Mesenchymal stem cell (in vitro differentiated cells and primary cell): ENCODE measurements around the gene ENPP1.

Experiments used
- DNase-seq: peaks from one replicate; pipeline ENCODE4 v3.0.0-alpha.2; 2013
- H2AFZ ChIP-seq: one replicate; pipeline ENCODE4 v1.6.1; 2013; ENCODE audit warnings: low read depth, mild to moderate bottlenecking, control low read depth, inconsistent platforms, low read length, moderate library complexity
- H2AK5ac ChIP-seq: 2 replicates; pipeline ENCODE4 v1.6.1; 2013; ENCODE audit warnings: low read length, moderate library complexity, mild to moderate bottlenecking, inconsistent platforms; ENCODE audit not compliant: severe bottlenecking
- H2BK120ac ChIP-seq: one replicate; pipeline ENCODE4 v1.6.1; 2013; ENCODE audit warnings: low read depth, mild to moderate bottlenecking, inconsistent platforms, low read length, moderate library complexity
- H2BK12ac ChIP-seq, 2 experiments: one replicate each; pipeline ENCODE4 v1.6.1; 2013; ENCODE audit warnings: inconsistent platforms in 2 of 2, low read length in 2 of 2, mild to moderate bottlenecking in 2 of 2, moderate library complexity in 2 of 2, control low read depth in 1 of 2
- H2BK15ac ChIP-seq: one replicate; pipeline ENCODE4 v1.6.1; 2013; ENCODE audit warnings: mild to moderate bottlenecking, low read depth, inconsistent platforms; ENCODE audit not compliant: poor library complexity, severe bottlenecking
- H2BK5ac ChIP-seq: 2 replicates; pipeline ENCODE4 v1.6.1; 2013; ENCODE audit warnings: low read depth, mild to moderate bottlenecking, low read length, control low read depth, inconsistent platforms; ENCODE audit not compliant: poor library complexity, severe bottlenecking
- H3K14ac ChIP-seq, 2 experiments: one replicate each; pipeline ENCODE4 v1.6.1; 2013; ENCODE audit warnings: inconsistent platforms in 2 of 2, low read length in 2 of 2, control low read depth in 1 of 2, mild to moderate bottlenecking in 1 of 2, moderate library complexity in 1 of 2
- H3K18ac ChIP-seq, 2 experiments: one replicate each; pipeline ENCODE4 v1.6.1; 2013; ENCODE audit warnings: inconsistent platforms in 2 of 2, low read length in 2 of 2, control low read depth in 1 of 2, low read depth in 1 of 2, mild to moderate bottlenecking in 1 of 2
- H3K23ac ChIP-seq, 2 experiments: one replicate each; pipeline ENCODE4 v1.6.1; 2013; ENCODE audit warnings: inconsistent platforms in 2 of 2, low read length in 2 of 2, mild to moderate bottlenecking in 2 of 2, moderate library complexity in 2 of 2, control low read depth in 1 of 2
- H3K27ac ChIP-seq: 2 replicates; pipeline ENCODE4 v1.5.1; 2013; ENCODE audit warnings: mild to moderate bottlenecking, moderate library complexity, low read length, control low read depth, inconsistent platforms; ENCODE audit not compliant: poor library complexity, severe bottlenecking
- H3K27me3 ChIP-seq, 2 experiments: 2 replicates each; pipeline versions ENCODE4 v1.6.1 to v1.7.0; 2013; ENCODE audit warnings: low read length in 2 of 2, mild to moderate bottlenecking in 2 of 2, moderate library complexity in 2 of 2, control low read depth in 1 of 2, inconsistent platforms in 1 of 2; ENCODE audit not compliant: control insufficient read depth in 1 of 2, insufficient read depth in 1 of 2
- H3K36me3 ChIP-seq, 2 experiments: 2 replicates each; pipeline versions ENCODE4 v1.6.1 to v1.7.0; 2013; ENCODE audit warnings: low read length in 2 of 2, control low read depth in 1 of 2, inconsistent platforms in 1 of 2, low read depth in 1 of 2, mild to moderate bottlenecking in 1 of 2; ENCODE audit not compliant: insufficient read depth in 2 of 2, control insufficient read depth in 1 of 2
- H3K4ac ChIP-seq, 2 experiments: one replicate each; pipeline ENCODE4 v1.6.1; 2013; ENCODE audit warnings: inconsistent platforms in 2 of 2, low read length in 2 of 2, mild to moderate bottlenecking in 2 of 2, moderate library complexity in 2 of 2, control low read depth in 1 of 2, low read depth in 1 of 2
- H3K4me1 ChIP-seq: 2 replicates; pipeline ENCODE4 v1.6.1; 2013; ENCODE audit warnings: low read depth, low read length, control low read depth; ENCODE audit not compliant: control insufficient read depth, insufficient read depth
- H3K4me2 ChIP-seq: 2 replicates; pipeline ENCODE4 v1.6.1; 2013; ENCODE audit warnings: low read length, mild to moderate bottlenecking, inconsistent platforms; ENCODE audit not compliant: poor library complexity, severe bottlenecking
- H3K4me3 ChIP-seq, 2 experiments: 2 replicates each; pipeline versions ENCODE4 v1.5.1 to v1.7.0; 2013; ENCODE audit warnings: low read length in 2 of 2, mild to moderate bottlenecking in 2 of 2, control low read depth in 1 of 2, low read depth in 1 of 2; ENCODE audit not compliant: insufficient read depth in 1 of 2
- H3K79me1 ChIP-seq: replicated peaks from 2 replicates; pipeline ENCODE4 v1.6.1; 2013; ENCODE audit warnings: mild to moderate bottlenecking, control low read depth, low read length, inconsistent platforms; ENCODE audit not compliant: poor library complexity, severe bottlenecking
- H3K9ac ChIP-seq: 2 replicates; pipeline ENCODE4 v1.7.0; 2013; ENCODE audit warnings: mild to moderate bottlenecking, low read length, moderate library complexity
- H3K9me3 ChIP-seq: 2 replicates; pipeline ENCODE4 v1.7.0; 2013; ENCODE audit warnings: mild to moderate bottlenecking, low read length; ENCODE audit not compliant: control insufficient read depth
- H4K8ac ChIP-seq: one replicate; pipeline ENCODE4 v1.6.1; 2013; ENCODE audit warnings: inconsistent platforms, mild to moderate bottlenecking, low read length, moderate library complexity
- H4K91ac ChIP-seq: one replicate; pipeline ENCODE4 v1.6.1; 2013; ENCODE audit warnings: mild to moderate bottlenecking, low read length, inconsistent platforms
- WGBS: methylation state at CpG from one replicate; pipeline ENCODE4 v1.1.7; 2013; ENCODE audit warnings: mixed read lengths; 5-methylcytosine and 5-hydroxymethylcytosine counted together

ENPP1 gene

GRCh38 chr6:131875647-131876046, 67.8 kb downstream of the ENPP1 start:
- WGBS, result no CpG with 5 or more reads among the region's 1 CpG
- H3K18ac ChIP-seq, result no peak overlapping the region
- H2AK5ac ChIP-seq, result no peak overlapping the region
- H3K4me3 ChIP-seq, result no peak overlapping the region
- H3K9ac ChIP-seq, result no peak overlapping the region
- H2BK120ac ChIP-seq, result no peak overlapping the region
- no peaks in the 10 kb centered on the region for H3K79me1 ChIP-seq
- no peak overlapping the region for H3K4me2 ChIP-seq
- no peaks in the 10 kb centered on the region for H3K27me3 ChIP-seq
- H3K36me3 ChIP-seq, result peaks cover 0 to 10% of the 10 kb centered on the region in 2 experiments
- H4K91ac ChIP-seq, result no peak overlapping the region
- H3K27ac ChIP-seq, result no peak overlapping the region
- no peak overlapping the region for H3K4ac ChIP-seq
- no peak overlapping the region for H4K8ac ChIP-seq
- H3K4me1 ChIP-seq, result no peaks in the 10 kb centered on the region
- H2BK12ac ChIP-seq, result no peak overlapping the region
- DNase-seq, result no peak
- no peak overlapping the region for H2BK5ac ChIP-seq
- no peaks in the 10 kb centered on the region for H3K9me3 ChIP-seq
- no peak overlapping the region for H3K14ac ChIP-seq
- no peak overlapping the region for H2BK15ac ChIP-seq
- no peak overlapping the region for H3K23ac ChIP-seq
- H2AFZ ChIP-seq, result no peak overlapping the region

DNA sequence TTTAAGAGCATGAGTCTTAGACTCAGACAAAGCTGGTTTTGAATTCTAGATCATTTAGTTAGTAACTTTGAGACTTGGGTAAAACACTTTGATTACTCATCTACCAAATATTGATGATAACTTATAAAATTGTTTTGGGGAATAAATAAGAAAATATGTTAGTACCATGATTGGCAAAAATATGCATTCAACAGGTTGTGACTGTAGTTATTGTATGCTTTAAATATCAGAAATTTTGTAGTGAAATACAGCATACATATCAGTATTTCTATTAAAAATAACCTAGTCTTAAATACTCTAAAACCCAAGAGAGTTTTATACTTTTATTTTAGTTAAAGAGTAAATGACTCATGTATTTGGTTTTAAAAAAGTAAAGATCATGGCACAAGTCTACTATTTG, 68.7 kb downstream of the ENPP1 start:
- H3K4me2 ChIP-seq, result no peak overlapping the region
- no peak overlapping the region for H2BK12ac ChIP-seq
- no peak overlapping the region for H4K91ac ChIP-seq
- no peak for DNase-seq
- no peak overlapping the region for H2BK120ac ChIP-seq
- no peak overlapping the region for H3K27ac ChIP-seq
- H3K14ac ChIP-seq, result no peak overlapping the region
- peaks cover 0 to 10% of the 10 kb centered on the region in 2 experiments for H3K36me3 ChIP-seq
- H3K4me1 ChIP-seq, result no peaks in the 10 kb centered on the region
- H3K79me1 ChIP-seq, result no peaks in the 10 kb centered on the region
- H2AFZ ChIP-seq, result no peak overlapping the region
- no peak overlapping the region for H3K4me3 ChIP-seq
- no peak overlapping the region for H2AK5ac ChIP-seq
- no peaks in the 10 kb centered on the region for H3K27me3 ChIP-seq
- H3K18ac ChIP-seq, result no peak overlapping the region
- no peak overlapping the region for H2BK15ac ChIP-seq
- no peak overlapping the region for H3K23ac ChIP-seq
- H3K9me3 ChIP-seq, result no peaks in the 10 kb centered on the region
- no peak overlapping the region for H4K8ac ChIP-seq
- H3K4ac ChIP-seq, result no peak overlapping the region
- no peak overlapping the region for H3K9ac ChIP-seq
- H2BK5ac ChIP-seq, result no peak overlapping the region

DNA sequence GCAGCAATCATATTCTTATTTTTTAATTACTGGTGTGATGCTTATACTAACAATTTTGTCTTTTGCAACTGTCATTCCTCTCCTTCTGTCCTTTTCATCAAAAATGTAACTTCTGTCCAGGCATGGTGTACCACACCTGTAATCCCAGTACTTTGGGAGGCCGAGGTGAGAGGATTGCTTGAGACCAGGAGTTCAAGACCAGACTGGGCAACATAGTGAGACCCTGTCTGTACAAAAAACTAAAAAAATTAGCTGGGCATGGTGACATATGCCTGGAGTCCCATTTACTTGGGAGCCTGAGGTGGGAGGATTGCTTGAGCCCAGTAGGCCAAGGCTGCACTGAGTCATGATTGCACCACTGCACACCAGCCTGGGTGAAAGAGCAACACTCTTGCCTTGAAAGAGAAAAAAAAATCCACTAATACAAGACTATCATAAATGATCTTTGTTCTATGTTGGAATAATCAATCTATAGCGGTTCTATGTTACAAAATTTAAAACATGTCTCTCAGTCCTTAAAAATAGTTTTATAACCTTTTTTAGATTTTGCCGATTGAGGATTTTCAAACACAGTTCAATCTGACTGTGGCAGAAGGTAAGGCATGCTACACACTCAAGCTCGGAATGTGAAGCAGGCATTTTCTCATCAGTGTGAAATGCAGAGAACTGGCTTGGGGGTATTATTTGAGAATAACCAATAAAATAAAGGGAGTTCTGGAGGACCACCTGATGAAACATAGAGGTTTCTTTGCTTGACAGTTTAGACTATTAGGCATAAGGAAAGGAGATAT, 70.4 kb downstream of the ENPP1 start:
- no peak overlapping the region for H4K91ac ChIP-seq
- no peak overlapping the region for H2AK5ac ChIP-seq
- peak overlapping the region; percentile 40 for H3K27ac ChIP-seq
- no peaks in the 10 kb centered on the region for H3K9me3 ChIP-seq
- H2BK5ac ChIP-seq, result no peak overlapping the region
- 92% methylated on average over 3 of the region's 4 CpGs for WGBS
- no peak overlapping the region for H2BK12ac ChIP-seq
- no peak overlapping the region for H3K14ac ChIP-seq
- no peak overlapping the region for H3K4ac ChIP-seq
- H3K36me3 ChIP-seq, result peaks cover 0 to 10% of the 10 kb centered on the region in 2 experiments
- H3K27me3 ChIP-seq, result no peaks in the 10 kb centered on the region
- H3K18ac ChIP-seq, result no peak overlapping the region
- no peak overlapping the region for H3K23ac ChIP-seq
- H3K4me2 ChIP-seq, result no peak overlapping the region
- H4K8ac ChIP-seq, result no peak overlapping the region
- H3K4me1 ChIP-seq, result no peaks in the 10 kb centered on the region
- H3K79me1 ChIP-seq, result no peaks in the 10 kb centered on the region
- H3K4me3 ChIP-seq, result no peak overlapping the region
- no peak overlapping the region for H2BK15ac ChIP-seq
- no peak overlapping the region for H2BK120ac ChIP-seq
- no peak for DNase-seq
- no peak overlapping the region for H3K9ac ChIP-seq
- no peak overlapping the region for H2AFZ ChIP-seq

DNA sequence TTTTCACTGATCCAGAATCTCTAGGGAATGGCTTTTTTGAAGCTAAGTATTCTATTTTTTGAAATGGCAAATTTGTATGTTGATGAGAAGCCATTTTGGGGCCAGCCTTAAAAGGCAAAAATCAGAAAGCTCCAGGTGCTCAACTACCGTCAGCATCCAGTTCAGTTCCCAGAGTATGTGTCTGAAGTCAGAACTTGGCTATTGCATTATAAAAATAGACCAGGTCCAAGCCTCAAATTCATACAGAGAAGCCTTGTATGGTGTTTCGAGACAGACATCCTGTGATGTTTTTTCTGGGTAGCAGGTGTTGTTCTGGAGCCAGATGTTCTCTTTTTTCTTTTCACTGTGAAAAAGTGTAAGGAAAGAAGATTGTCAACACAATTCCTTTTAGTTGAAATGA, 75.2 kb downstream of the ENPP1 start:
- WGBS, result 100% methylated on average over 2 of the region's 2 CpGs
- Histone ChIP-seq H2AFZ (no peak overlapping the region), H3K9me3 (no peaks in the 10 kb centered on the region), H4K91ac (no peak overlapping the region), H3K23ac (no peak overlapping the region), H3K9ac (no peak overlapping the region), H2AK5ac (no peak overlapping the region), H3K18ac (no peak overlapping the region), H2BK5ac (no peak overlapping the region), H4K8ac (no peak overlapping the region), H3K27me3 (no peaks in the 10 kb centered on the region), H3K79me1 (no peaks in the 10 kb centered on the region), H3K4me2 (no peak overlapping the region), H3K27ac (no peak overlapping the region), H3K4me1 (no peaks in the 10 kb centered on the region), H3K4me3 (no peak overlapping the region), H2BK12ac (no peak overlapping the region), H3K36me3 (peaks cover 0 to 14% of the 10 kb centered on the region in 2 experiments), H2BK15ac (no peak overlapping the region), H3K14ac (no peak overlapping the region), H3K4ac (no peak overlapping the region), H2BK120ac (no peak overlapping the region)
- DNase-seq, result no peak
